Right renal pelvis (tissue), 4 donors: ENCODE results near the gene OTOGL. TPM values are rescaled to one million over a fixed set of nuclear protein-coding genes. Genes with fewer than 3 reads are reported as not detected.
"Not testable (repeated sequence)": the region's sequence is repeated elsewhere in the genome, so short reads cannot be mapped to it uniquely, and the experiment has no call there.

Experiments used
- DNase-seq, 4 donors: peaks; one replicate each; pipeline ENCODE4 v3.0.0-alpha.2; 2013; ENCODE audit warnings: low read depth in 4 of 4, low spot score in 3 of 4, missing footprints in 1 of 4
- polyA plus RNA-seq, 4 donors: library from polyadenylated mRNA; unstranded; fragments of 120-200 nt; gene quantifications; one replicate each; pipeline ENCODE4 v1.2.1, GENCODE V29; 2013; ENCODE audit not compliant: insufficient read length in 4 of 4

Gene OTOGL
- 1 to 10 TPM in 1 of 4 donors, under 1 TPM in 3; 0.55 to 1.0 (median 0.74) TPM for polyA plus RNA-seq

DNA sequence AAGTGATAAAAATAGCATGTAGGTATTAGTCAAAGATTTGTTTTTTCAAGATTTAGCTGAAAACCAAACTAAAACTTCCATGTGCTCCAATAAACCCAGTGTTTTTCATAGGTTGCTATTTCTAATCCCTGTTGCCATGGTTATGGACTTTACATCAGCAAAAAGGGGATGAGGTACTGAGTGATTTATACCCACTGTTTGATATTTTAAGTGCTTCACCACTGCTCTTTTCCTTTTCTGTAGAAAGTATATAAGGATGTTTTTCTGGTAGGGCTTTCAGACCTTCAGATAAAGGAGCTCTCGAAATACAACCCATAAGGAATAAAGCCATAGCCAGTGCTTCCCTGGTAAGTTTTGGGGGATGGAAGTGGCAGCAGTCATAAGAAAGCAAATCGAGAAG, at the start of gene OTOGL:
Gene OTOGL, plus strand, starts transcription at position 279 of the 400 bp plus-strand sequence. CDS start 109,895 bp downstream, outside the sequence.
- DNase-seq, result no peak

DNA sequence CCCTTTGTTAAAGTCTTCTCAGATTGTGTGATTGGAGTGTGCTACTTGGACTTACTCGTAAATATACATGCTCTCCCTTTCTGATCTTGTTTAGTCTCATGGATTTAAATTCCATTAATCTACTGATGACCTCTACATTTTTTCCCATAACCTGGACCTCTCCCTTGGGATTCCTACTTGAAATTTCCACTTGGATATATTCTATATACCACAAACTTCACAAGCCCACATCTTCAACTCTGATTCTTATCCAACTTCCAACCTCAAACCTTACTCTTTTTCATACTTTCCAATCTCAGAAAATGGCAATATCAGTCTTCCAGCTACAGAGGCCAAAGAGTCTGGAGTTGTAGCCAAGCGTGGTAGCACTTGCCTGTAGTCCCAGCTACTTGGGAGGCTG, 49.1 kb upstream of the OTOGL start:
- no peak for DNase-seq

- DNase-seq, result peak in 1 of 4 donors; percentile 10
Observed at GRCh38 chr12:80053051-80053790, 46.1 kb upstream of the OTOGL start.

- no peak for DNase-seq
Observed at GRCh38 chr12:80056232-80056631, 43.1 kb upstream of the OTOGL start.

DNA sequence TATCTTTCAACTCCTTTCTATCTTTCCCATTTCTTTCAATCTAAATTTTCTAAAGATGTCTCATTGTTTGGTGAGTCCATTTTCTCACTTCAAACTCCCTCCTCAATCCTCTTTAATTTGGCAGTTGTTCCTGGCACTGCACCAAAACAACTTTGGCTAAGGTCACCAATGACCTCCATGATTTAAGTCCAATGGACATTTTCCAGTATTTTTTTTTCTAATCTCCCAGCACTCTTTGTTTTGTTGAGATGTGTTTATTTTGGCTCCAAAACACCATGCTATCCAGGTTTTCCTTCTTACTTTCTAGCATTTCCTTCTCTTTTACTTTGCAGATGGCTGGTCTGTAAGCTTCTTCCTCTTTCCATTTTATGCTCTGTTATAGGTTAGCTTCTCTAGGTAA, 42.5 kb upstream of the OTOGL start:
- DNase-seq, result peak in 2 of 4 donors; percentile 10 to 24

- DNase-seq, result no peak
Observed at GRCh38 chr12:80058586-80058985, 40.8 kb upstream of the OTOGL start.

GRCh38 chr12:80059102-80059501, 40.2 kb upstream of the OTOGL start:
- no peak for DNase-seq

DNA sequence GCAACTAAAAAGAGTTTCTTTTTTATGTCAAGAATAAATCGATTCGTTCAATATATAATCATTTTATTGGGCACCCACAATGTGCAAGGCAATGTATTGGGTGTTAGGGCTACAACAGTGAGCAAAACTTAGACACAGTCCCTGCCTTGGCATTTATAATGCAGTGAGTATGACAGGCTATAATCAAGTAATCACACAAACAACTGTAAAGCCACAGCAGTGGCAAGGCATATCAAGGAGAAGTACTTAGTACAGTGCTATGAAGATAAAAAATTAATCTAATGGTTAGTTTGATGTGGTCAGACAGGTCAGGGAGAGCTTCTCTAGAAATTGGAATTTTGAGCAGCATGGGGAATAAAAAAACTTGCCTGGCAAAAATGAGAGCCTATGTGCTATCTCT, 39.5 kb upstream of the OTOGL start:
- no peak for DNase-seq

GRCh38 chr12:80064269-80064668, 35.1 kb upstream of the OTOGL start:
- DNase-seq, result no peak

DNA sequence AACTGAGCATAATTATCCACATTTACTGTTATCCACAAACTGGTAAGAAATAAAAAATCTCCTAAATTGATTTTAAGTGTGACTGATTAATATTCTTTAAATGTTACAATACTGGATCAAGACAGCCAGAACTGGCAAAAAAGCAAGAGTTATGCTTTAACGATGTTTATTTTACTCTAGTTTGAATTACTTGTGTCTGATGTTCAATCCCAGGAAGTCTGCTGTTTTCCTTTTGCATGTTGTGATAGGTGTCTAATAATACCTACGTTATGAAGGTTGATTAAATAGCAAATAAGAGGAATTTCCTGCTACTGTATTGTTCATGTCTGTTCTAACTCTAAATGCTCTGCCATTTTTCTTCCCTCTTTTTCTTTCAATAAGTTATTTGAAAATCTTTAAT, 34.4 kb upstream of the OTOGL start:
- no peak for DNase-seq

DNA sequence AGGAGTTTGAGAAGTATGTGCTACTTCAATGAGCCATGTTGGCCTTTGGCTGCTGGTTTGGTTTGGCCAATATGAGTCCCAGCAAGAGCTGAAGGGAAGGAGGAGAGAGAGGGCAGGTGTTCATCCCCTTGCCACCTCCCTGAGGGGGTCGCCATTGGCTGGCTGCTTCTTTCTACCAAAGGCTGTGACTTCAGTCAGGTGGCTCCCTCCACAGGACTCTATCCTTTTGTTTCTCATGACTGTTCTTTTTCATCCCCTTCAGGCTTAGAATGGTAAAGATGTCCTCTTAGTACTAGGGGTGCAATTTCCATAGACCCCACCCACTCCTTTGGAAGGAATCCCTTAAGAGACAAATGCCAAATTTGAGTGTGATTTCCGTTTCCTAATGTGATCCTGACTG, 31.2 kb upstream of the OTOGL start:
- no peak for DNase-seq

DNA sequence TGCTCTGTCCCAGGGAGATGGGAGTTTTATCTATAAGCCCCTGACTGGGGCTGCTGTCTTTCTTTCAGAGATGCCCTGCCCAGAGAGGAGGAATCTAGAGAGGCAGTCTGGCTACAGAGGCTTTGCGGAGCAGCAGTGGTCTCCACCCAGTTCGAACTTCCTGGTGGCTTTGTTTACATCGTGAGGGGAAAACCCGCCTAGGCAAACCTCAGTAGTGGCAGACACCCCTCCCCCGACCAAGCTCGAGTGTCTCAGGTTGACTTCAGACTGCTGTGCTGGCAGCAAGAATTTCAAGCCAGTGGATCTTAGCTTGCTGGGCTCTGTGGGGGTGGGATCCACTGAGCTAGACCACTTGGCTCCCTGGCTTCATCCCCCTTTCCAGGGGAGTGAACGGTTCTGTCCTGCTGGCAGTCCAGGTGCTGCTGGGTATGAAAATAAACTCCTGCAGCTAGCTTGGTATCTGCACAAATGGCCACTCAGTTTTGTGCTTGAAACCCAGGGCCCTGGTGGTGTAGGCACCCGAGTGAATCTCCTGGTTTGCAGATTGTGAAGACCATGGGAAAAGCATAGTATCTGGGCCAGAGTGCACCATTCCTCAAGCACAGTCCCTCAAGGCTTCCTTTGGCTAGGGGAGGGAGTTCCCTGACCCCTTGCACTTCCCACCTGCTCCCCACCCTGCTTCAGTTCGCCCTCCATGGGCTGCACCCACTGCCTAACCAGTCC, 15.3 kb upstream of the OTOGL start:
- not testable (repeated sequence) for DNase-seq

DNA sequence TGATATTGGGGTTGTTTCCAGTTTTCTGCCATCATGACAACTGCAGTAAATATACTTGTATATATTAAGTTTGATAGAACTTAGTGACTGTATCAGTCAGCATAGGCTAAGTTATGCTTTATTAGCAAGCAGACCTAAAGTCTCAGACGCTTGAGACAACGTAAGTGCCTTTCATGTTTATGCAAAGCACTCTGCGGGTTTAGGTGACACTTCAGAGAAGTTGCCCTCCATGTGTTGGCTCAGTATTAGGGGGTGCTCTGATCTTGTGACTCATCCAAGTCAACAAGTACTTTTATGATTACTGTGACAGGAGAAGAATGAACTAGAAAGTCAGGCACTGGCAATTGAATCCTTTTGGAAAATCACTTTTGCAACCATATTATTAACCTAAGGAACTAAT, 13.3 kb upstream of the OTOGL start:
- DNase-seq, result no peak

DNA sequence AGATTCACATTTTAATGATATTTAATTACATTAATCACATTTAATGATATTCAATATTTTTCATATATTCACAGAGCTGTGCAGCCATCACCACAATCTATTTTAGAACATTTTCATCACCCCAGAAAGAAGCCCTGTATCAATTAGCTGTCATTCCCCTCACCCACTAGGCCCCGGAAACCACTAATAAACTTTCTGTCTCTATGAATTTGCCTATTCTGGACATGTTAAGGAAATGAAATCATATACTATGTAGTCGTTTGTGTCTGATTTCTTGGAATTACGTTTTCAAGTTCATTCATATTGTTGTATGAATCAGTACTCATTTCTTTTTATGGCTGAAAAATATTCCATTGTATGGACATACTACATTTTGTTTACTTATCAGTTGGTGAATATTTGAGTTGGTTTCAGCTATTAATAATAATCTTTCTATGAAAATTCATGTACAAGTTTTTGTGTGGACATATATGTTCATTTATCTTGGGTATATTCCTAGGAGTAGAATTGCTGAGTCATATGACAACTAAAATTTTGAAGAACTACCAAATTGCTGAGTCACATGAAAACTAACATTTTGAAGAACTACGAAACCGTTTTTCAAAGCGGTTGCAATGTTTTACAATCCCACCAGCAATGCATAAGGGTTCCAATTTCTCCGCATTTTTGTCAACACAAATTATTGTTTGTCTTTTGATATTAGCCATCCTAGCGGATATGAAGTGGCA, 11.7 kb upstream of the OTOGL start:
- DNase-seq, result no peak

GRCh38 chr12:80100591-80100990, 1.3 kb downstream of the OTOGL start:
- DNase-seq, result peak in 1 of 4 donors; percentile 13

- DNase-seq, result no peak
Observed at GRCh38 chr12:80101126-80101525, 1.8 kb downstream of the OTOGL start.

DNA sequence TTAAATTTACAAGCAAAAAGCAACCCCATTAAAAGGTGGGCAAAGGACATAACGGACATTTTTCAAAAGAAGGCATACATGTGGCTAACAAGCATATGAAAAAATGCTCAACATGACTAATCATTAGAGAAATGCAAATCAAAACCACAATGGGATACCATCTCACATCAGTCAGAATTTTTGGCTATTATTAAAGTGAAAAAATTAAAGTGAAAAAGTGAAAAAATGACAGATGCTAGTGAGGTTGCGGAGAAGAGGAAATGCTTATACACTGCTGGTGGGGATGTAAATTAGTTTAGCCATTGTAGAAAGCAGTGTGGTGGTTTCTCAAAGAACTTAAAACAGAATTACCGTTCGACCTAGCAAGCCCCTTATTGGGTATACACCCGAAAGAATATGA, 7.9 kb downstream of the OTOGL start:
- DNase-seq, result no peak

GRCh38 chr12:80116735-80117134, 17.4 kb downstream of the OTOGL start:
- DNase-seq, result no peak

GRCh38 chr12:80118565-80119324, 19.4 kb downstream of the OTOGL start:
- DNase-seq, result no peak

DNA sequence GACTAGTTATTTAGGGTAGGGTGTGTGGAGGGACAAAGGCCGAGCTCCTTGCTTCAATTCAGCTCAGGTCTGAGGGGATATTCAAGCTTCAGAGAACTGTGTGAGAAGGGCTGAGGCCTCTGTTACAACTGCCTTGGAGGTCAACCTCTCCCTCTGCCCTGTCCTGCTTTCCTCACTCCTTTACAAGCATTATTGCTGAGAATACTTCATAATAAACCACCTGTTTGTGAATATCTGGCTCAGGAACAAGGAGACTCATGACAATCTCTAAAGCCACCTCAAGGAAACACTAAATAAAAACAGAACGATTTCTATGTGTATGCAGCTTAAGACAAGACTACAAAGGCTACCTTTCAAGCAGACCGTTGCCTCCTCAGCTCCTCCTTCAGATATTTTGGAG, 21.7 kb downstream of the OTOGL start:
- no peak for DNase-seq

- DNase-seq, result no peak
Observed at GRCh38 chr12:80121661-80122060, 22.3 kb downstream of the OTOGL start.
